GM20000 (cell line): ENCODE results near the gene GLRA3.
"Not testable (repeated sequence)": the region's sequence is repeated elsewhere in the genome, so short reads cannot be mapped to it uniquely, and the experiment has no call there.

Source experiments
- DNase-seq: peaks from one replicate; pipeline ENCODE4 v3.0.0; 2012; ENCODE audit warnings: low spot score
- CTCF ChIP-seq: IDR thresholded peaks from 2 replicates; pipeline ENCODE4 v1.5.1; 2012; ENCODE audit warnings: mild to moderate bottlenecking, control low read depth; ENCODE audit errors: extremely low read depth, missing control alignments

GLRA3 gene

GRCh38 chr4:174808836-174809235 is 20.2 kb downstream of the GLRA3 start:
- DNase-seq, result no peak
- no peak for TF ChIP-seq CTCF

- TF ChIP-seq CTCF, result no peak
Measured at GRCh38 chr4:174808119-174808518, 20.9 kb downstream of the GLRA3 start.

GRCh38 chr4:174805746-174806145 is 23.3 kb downstream of the GLRA3 start:
- TF ChIP-seq CTCF, result no peak
- no peak for DNase-seq

More at GRCh38 chr4:174808119-174808518, 20.9 kb downstream of the GLRA3 start:
- no peak for DNase-seq

- DNase-seq, result no peak
- no peak for TF ChIP-seq CTCF
Measured at GRCh38 chr4:174794543-174795094, 34.4 kb downstream of the GLRA3 start.

GRCh38 chr4:174789657-174790056 is 39.4 kb downstream of the GLRA3 start:
- DNase-seq, result no peak
- no peak for TF ChIP-seq CTCF

GRCh38 chr4:174778274-174778986 is 50.6 kb downstream of the GLRA3 start:
- DNase-seq, result not testable (repeated sequence)

- no peak for DNase-seq
- TF ChIP-seq CTCF, result no peak
Measured at GRCh38 chr4:174775366-174775765, 53.7 kb downstream of the GLRA3 start.
